ENCODE data around the gene SPINK4.

- TF ChIP-seq CTCF (IDR thresholded peaks at IDR 0.05 in 2 of 3, conservative IDR thresholded peaks at IDR 0.05 in 1 of 3; ENCODE audit: borderline replicate concordance in 1 of 3, insufficient read depth in 1 of 3, low read depth in 2 of 3, low read length in 2 of 3) (no peak), POLR2A (IDR thresholded peaks at IDR 0.05; ENCODE audit: borderline replicate concordance, extremely low read depth, insufficient read depth, insufficient read length) (no peak), EZH2 (IDR thresholded peaks at IDR 0.05) (no peak), POLR2AphosphoS5 (IDR thresholded peaks at IDR 0.05; ENCODE audit: low read depth, low read length) (no peak), YY1 (IDR thresholded peaks at IDR 0.05; ENCODE audit: extremely low read depth, insufficient replicate concordance, low read depth, low read length) (no peak), MAX (IDR thresholded peaks at IDR 0.05) (no peak), RAD21 (IDR thresholded peaks at IDR 0.05; ENCODE audit: low read depth) (no peak), TCF7L2 (IDR thresholded peaks at IDR 0.05; ENCODE audit: borderline replicate concordance, extremely low read depth, insufficient read depth, insufficient read length) (no peak), ATF3 (IDR thresholded peaks at IDR 0.05) (no peak)
Observed at GRCh38 chr9:33288828-33289483, 49.0 kb downstream of the SPINK4 start.

Measured in HCT116 (cell line).